SU-DHL-6 (cell line): ENCODE measurements around the gene WTAP.
A peak's percentile ranks its signal among the peaks of the same experiment; 100 is the strongest.
"Not testable (repeated sequence)": the region's sequence is repeated elsewhere in the genome, so short reads cannot be mapped to it uniquely, and the experiment has no call there.

ENCODE experiments used
- H2AFZ ChIP-seq: fragments of 200-600 bp; sonication (generic); 2 replicates; pipeline ENCODE4 v1.6.1; 2014; ENCODE audit warnings: low read depth, mild to moderate bottlenecking, moderate library complexity, mixed read lengths, antibody characterized with exemption, low read length; ENCODE audit not compliant: severe bottlenecking
- H3F3A ChIP-seq: fragments of 200-600 bp; shearing (Covaris generic); 2 replicates; pipeline ENCODE4 v1.6.0; 2016; ENCODE audit warnings: antibody characterized with exemption, mild to moderate bottlenecking; ENCODE audit not compliant: insufficient read depth
- H3K27ac ChIP-seq: fragments of 200-600 bp; sonication (generic); 2 replicates; pipeline ENCODE4 v1.5.1; 2016; ENCODE audit warnings: low read depth, mild to moderate bottlenecking, low read length, moderate library complexity, mixed read lengths
- H3K27me3 ChIP-seq: fragments of 200-600 bp; sonication (generic), shearing (Covaris generic); 2 replicates; pipeline ENCODE4 v1.6.0; 2014; ENCODE audit warnings: mild to moderate bottlenecking, low read length
- H3K36me3 ChIP-seq: fragments of 200-600 bp; sonication (generic); 2 replicates; pipeline ENCODE4 v1.6.1; 2014; ENCODE audit warnings: mild to moderate bottlenecking, low read length, mixed read lengths
- H3K4me2 ChIP-seq: fragments of 300-600, 200-600 bp; shearing (Covaris generic), sonication (generic); 2 replicates; pipeline ENCODE4 v1.6.0; 2014; ENCODE audit warnings: low read length, low read depth, mild to moderate bottlenecking; ENCODE audit not compliant: poor library complexity, severe bottlenecking
- H3K4me3 ChIP-seq: fragments of 200-600 bp; sonication (generic); 2 replicates; pipeline ENCODE4 v1.5.1; 2014; ENCODE audit warnings: antibody characterized with exemption, low read length, mild to moderate bottlenecking, mixed read lengths; ENCODE audit not compliant: insufficient read depth, poor library complexity, severe bottlenecking
- H3K79me2 ChIP-seq: fragments of 200-600 bp; sonication (generic); 2 replicates; pipeline ENCODE4 v1.6.1; 2014; ENCODE audit warnings: mild to moderate bottlenecking, low read length, moderate library complexity; ENCODE audit not compliant: insufficient read depth
- H3K9ac ChIP-seq: fragments of 200-600 bp; sonication (generic); 2 replicates; pipeline ENCODE4 v1.7.0; 2014; ENCODE audit warnings: mild to moderate bottlenecking, low read length
- H3K9me2 ChIP-seq: fragments of 200-600 bp; sonication (generic); replicated peaks from 2 replicates; pipeline ENCODE4 v1.6.1; 2014; ENCODE audit warnings: low read length; ENCODE audit not compliant: insufficient read depth
- H3K9me3 ChIP-seq: fragments of 200-600 bp; sonication (generic); 2 replicates; pipeline ENCODE4 v1.6.1; 2014; ENCODE audit warnings: low read length, mixed read lengths; ENCODE audit not compliant: insufficient read depth
- H4K20me1 ChIP-seq: fragments of 200-600 bp; sonication (generic); 2 replicates; pipeline ENCODE4 v1.6.1; 2014; ENCODE audit warnings: low read depth, mild to moderate bottlenecking, antibody characterized with exemption, low read length, moderate library complexity, mixed read lengths
- EZH2phosphoT487 ChIP-seq: fragments of 200-600 bp; sonication (generic), shearing (Covaris generic); conservative IDR thresholded peaks from 2 replicates; pipeline ENCODE4 v1.6.1; 2018; ENCODE audit warnings: mild to moderate bottlenecking, antibody characterized with exemption, low read length, moderate library complexity, mixed read lengths
- TF ChIP-seq, protein P1 (sequence below): fragments of 200-600 bp; sonication (generic); IDR thresholded peaks from one replicate; pipeline ENCODE4 v1.5.1; 2017; ENCODE audit warnings: antibody characterized with exemption, mild to moderate bottlenecking, low read length, moderate library complexity; ENCODE audit not compliant: insufficient read depth, poor library complexity, severe bottlenecking

The WTAP gene

DNA sequence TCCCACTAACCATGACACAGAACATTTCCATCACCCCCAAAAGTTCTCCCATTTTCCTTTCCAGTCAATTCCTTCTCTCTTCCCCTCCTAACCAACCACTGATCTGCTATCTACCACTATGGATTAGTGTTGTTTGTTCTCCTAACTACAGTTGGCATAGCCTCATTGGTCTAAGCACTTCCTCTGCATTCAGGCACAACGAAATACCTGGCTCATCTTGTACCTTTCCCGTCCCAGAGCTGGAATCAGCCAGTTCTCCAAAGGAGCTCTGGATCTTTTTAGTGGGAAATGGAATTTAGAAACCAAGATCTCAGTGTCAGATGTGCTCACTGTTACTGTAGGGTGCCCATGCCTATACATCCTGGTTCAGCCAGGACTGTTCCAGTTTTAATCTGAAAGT, 4.0 kb upstream of the WTAP start:
- H3K4me3 ChIP-seq, result no peak overlapping the region
- peaks cover 61% of the 10 kb centered on the region for H3K79me2 ChIP-seq
- 0 out of 2 replicates have a peak, but pooled peaks cover 3% of the 10 kb centered on the region for H4K20me1 ChIP-seq
- TF ChIP-seq, protein P1, sequence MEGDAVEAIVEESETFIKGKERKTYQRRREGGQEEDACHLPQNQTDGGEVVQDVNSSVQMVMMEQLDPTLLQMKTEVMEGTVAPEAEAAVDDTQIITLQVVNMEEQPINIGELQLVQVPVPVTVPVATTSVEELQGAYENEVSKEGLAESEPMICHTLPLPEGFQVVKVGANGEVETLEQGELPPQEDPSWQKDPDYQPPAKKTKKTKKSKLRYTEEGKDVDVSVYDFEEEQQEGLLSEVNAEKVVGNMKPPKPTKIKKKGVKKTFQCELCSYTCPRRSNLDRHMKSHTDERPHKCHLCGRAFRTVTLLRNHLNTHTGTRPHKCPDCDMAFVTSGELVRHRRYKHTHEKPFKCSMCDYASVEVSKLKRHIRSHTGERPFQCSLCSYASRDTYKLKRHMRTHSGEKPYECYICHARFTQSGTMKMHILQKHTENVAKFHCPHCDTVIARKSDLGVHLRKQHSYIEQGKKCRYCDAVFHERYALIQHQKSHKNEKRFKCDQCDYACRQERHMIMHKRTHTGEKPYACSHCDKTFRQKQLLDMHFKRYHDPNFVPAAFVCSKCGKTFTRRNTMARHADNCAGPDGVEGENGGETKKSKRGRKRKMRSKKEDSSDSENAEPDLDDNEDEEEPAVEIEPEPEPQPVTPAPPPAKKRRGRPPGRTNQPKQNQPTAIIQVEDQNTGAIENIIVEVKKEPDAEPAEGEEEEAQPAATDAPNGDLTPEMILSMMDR, result no peak
- no peak for TF ChIP-seq EZH2phosphoT487
- no peak overlapping the region for H3K9ac ChIP-seq
- peaks cover 3% of the 10 kb centered on the region; the same call in 1 of the 2 replicates for H3K36me3 ChIP-seq
- no peaks in the 10 kb centered on the region for H3K9me3 ChIP-seq
- no peaks in the 10 kb centered on the region for H3K27me3 ChIP-seq
- H3K4me2 ChIP-seq, result no peak overlapping the region
- H2AFZ ChIP-seq, result no peak overlapping the region
- H3K27ac ChIP-seq, result no peak overlapping the region
- H3K9me2 ChIP-seq, result no peaks in the 10 kb centered on the region
- no peaks in the 10 kb centered on the region; the same call in 1 of the 2 replicates for H3F3A ChIP-seq

DNA sequence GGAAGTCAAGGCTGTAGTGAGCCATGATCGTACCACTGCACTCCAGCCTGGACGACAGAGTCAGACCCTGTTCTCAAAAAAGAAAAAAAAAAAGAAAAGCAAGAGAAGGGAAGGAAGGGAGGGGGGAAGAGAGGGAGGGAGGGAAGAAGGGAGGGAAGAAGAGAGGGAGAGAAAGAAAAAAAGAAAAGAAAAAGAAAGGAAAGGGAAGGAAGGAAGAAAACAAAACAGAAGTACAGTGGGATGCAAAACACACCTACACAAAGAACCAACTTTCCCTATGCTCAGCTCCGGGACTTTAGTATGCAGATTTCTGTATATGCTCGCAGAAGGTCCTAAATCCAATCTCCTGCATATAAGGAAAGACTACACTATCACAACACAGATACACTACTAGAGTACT, 2.5 kb upstream of the WTAP start:
- Histone ChIP-seq H3K36me3 (peaks cover 13% of the 10 kb centered on the region; the same call in 1 of the 2 replicates), H2AFZ (no peak overlapping the region), H3K27me3 (no peaks in the 10 kb centered on the region), H3K27ac (no peak overlapping the region), H3K9me3 (no peaks in the 10 kb centered on the region), H3K9ac (peak overlapping the region; percentile 16; the same call in 1 of the 2 replicates), H3K79me2 (peaks cover 76% of the 10 kb centered on the region), H3K4me2 (peak overlapping the region; percentile 95), H3K9me2 (no peaks in the 10 kb centered on the region), H4K20me1 (peaks cover 16% of the 10 kb centered on the region), H3K4me3 (no peak overlapping the region), H3F3A (no peaks in the 10 kb centered on the region; the same call in 1 of the 2 replicates)
- TF ChIP-seq, protein P1, result no peak
- TF ChIP-seq EZH2phosphoT487, result no peak

DNA sequence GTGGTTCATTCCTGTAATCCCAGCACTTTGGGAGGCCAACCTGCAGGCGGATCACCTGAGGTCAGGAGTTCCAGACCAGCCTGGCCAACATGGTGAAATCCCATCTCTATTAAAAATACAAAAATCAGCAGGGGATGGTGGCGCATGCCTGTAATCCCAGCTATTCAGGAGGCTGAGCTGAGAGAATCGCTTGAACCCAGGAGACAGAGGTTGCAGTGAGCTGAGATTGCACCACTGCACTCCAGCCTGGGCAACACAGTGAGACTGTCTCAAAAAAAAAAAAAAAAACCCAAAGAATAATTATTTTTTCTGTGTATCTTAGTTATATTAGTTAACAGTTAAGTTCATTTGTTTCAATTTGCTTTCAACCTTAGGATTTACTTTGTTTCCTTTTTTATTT, 2.1 kb upstream of the WTAP start:
- peak overlapping the region; percentile 82 for H3K4me3 ChIP-seq

DNA sequence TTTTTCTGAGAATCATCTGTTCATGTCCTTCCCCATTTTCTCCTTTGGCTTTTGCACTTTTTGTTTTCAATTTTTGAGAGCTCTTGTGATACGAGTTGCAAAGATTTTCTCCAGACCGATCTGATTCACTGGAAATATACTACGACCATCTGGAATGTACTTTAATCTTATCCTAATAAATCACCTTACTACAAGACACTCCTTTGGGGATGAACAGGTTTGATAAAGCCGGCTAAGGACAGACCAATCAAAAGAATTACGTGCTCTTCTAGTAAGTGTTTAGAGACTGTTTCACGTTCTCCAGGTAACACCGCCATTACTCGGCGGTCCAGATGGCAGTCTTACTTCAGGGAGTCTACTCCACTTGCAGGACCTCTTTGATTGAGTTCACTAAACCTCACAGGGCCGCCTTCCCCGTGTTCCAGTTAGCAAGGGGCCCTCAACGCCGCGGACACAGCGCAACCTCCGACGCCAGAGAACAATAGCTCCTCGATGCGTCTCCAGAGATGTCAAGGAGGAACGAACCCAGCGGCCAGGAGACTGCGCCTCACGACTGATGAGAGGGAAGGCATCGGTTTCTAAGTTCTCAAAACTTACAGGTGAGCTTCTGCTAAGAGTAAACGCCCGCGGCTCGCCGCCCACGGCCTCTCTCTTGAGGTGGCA, 920 bp upstream of the WTAP start:
- TF ChIP-seq, protein P1, result no peak
- no peak for TF ChIP-seq EZH2phosphoT487
- H3K79me2 ChIP-seq, result peaks cover 87% of the 10 kb centered on the region

More for the DNA sequence above, 2.1 kb upstream of the WTAP start:
- not testable (repeated sequence) for H3K9me2 ChIP-seq, H3K27me3 ChIP-seq, H3F3A ChIP-seq, H3K27ac ChIP-seq, H2AFZ ChIP-seq, H3K9me3 ChIP-seq
- Histone ChIP-seq H4K20me1 (peaks cover 20% of the 10 kb centered on the region), H3K79me2 (peaks cover 79% of the 10 kb centered on the region), H3K4me2 (peak overlapping the region; percentile 95), H3K36me3 (peaks cover 13% of the 10 kb centered on the region; the same call in 1 of the 2 replicates), H3K9ac (peak overlapping the region; percentile 16; the same call in 1 of the 2 replicates)

More for the DNA sequence above, 920 bp upstream of the WTAP start:
- H3K27ac ChIP-seq, result peak overlapping the region; percentile 89
- H3K36me3 ChIP-seq, result peaks cover 20% of the 10 kb centered on the region; the same call in 1 of the 2 replicates
- peaks cover 3% of the 10 kb centered on the region; the same call in 1 of the 2 replicates for H3F3A ChIP-seq
- H3K9ac ChIP-seq, result peak overlapping the region; percentile 89
- peak overlapping the region; percentile 42 for H2AFZ ChIP-seq
- H4K20me1 ChIP-seq, result peaks cover 32% of the 10 kb centered on the region
- H3K27me3 ChIP-seq, result no peaks in the 10 kb centered on the region
- peak overlapping the region; percentile 82 for H3K4me3 ChIP-seq
- H3K9me2 ChIP-seq, result no peaks in the 10 kb centered on the region
- peak overlapping the region; percentile 95 for H3K4me2 ChIP-seq
- no peaks in the 10 kb centered on the region for H3K9me3 ChIP-seq
